BLaER1 (cell line): ENCODE measurements around the gene TEX14.
"Not testable (repeated sequence)": the region's sequence is repeated elsewhere in the genome, so short reads cannot be mapped to it uniquely, and the experiment has no call there.

Experiments
- H3K27ac ChIP-seq: shearing (Covaris generic); formaldehyde crosslinking; 2 replicates; pipeline ENCODE4 v1.8.1; 2022
- H3K27me3 ChIP-seq: shearing (Covaris generic); formaldehyde crosslinking; 2 replicates; pipeline ENCODE4 v1.8.1; 2022
- H3K36me3 ChIP-seq: shearing (Covaris generic); formaldehyde crosslinking; 2 replicates; pipeline ENCODE4 v1.8.1; 2022
- H3K4me1 ChIP-seq: shearing (Covaris generic); formaldehyde crosslinking; 2 replicates; pipeline ENCODE4 v1.8.1; 2022
- H3K4me2 ChIP-seq: shearing (Covaris generic); formaldehyde crosslinking; 2 replicates; pipeline ENCODE4 v1.8.1; 2022
- H3K4me3 ChIP-seq: shearing (Covaris generic); formaldehyde crosslinking; 2 replicates; pipeline ENCODE4 v1.8.1; 2022
- H3K9ac ChIP-seq: shearing (Covaris generic); formaldehyde crosslinking; 2 replicates; pipeline ENCODE4 v1.8.1; 2022
- H3K9me3 ChIP-seq: shearing (Covaris generic); formaldehyde crosslinking; 2 replicates; pipeline ENCODE4 v1.8.1; 2022
- H4K20me1 ChIP-seq: shearing (Covaris generic); formaldehyde crosslinking; 2 replicates; pipeline ENCODE4 v1.8.1; 2022
- Cebpa-rat ChIP-seq: shearing (Covaris generic); IDR thresholded peaks from 2 replicates; pipeline ENCODE4 v1.8.1; 2022

Gene TEX14

GRCh38 chr17:58587713-58588117, 104.1 kb downstream of the TEX14 start:
- H3K27me3 ChIP-seq: no peaks in the 10 kb centered on the region

GRCh38 chr17:58586009-58586644, 105.7 kb downstream of the TEX14 start:
- H4K20me1 ChIP-seq: no peaks in the 10 kb centered on the region
- H3K27ac ChIP-seq: no peak overlapping the region
- no peaks in the 10 kb centered on the region for H3K36me3 ChIP-seq
- H3K9me3 ChIP-seq: no peaks in the 10 kb centered on the region
- TF ChIP-seq Cebpa-rat: no peak
- H3K27me3 ChIP-seq: no peaks in the 10 kb centered on the region
- H3K4me1 ChIP-seq: no peaks in the 10 kb centered on the region
- H3K9ac ChIP-seq: no peak overlapping the region
- no peak overlapping the region for H3K4me3 ChIP-seq
- H3K4me2 ChIP-seq: no peak overlapping the region

More at GRCh38 chr17:58587713-58588117, 104.1 kb downstream of the TEX14 start:
- H3K4me1 ChIP-seq: no peaks in the 10 kb centered on the region
- H3K9me3 ChIP-seq: no peaks in the 10 kb centered on the region
- H4K20me1 ChIP-seq: no peaks in the 10 kb centered on the region
- no peak overlapping the region for H3K4me2 ChIP-seq
- no peak overlapping the region for H3K9ac ChIP-seq
- H3K36me3 ChIP-seq: no peaks in the 10 kb centered on the region
- no peak overlapping the region for H3K27ac ChIP-seq
- no peak overlapping the region for H3K4me3 ChIP-seq
- TF ChIP-seq Cebpa-rat: no peak

GRCh38 chr17:58585554-58585953, 106.3 kb downstream of the TEX14 start:
- no peak overlapping the region for H3K9ac ChIP-seq
- TF ChIP-seq Cebpa-rat: no peak
- H3K36me3 ChIP-seq: no peaks in the 10 kb centered on the region
- H3K27ac ChIP-seq: no peak overlapping the region
- H3K4me3 ChIP-seq: no peak overlapping the region
- H3K4me2 ChIP-seq: no peak overlapping the region
- no peaks in the 10 kb centered on the region for H3K4me1 ChIP-seq
- H4K20me1 ChIP-seq: no peaks in the 10 kb centered on the region
- H3K9me3 ChIP-seq: no peaks in the 10 kb centered on the region
- H3K27me3 ChIP-seq: no peaks in the 10 kb centered on the region

- H3K27ac ChIP-seq: no peak overlapping the region
- no peak overlapping the region for H3K9ac ChIP-seq
- H3K9me3 ChIP-seq: no peaks in the 10 kb centered on the region
- TF ChIP-seq Cebpa-rat: no peak
- no peaks in the 10 kb centered on the region for H3K4me1 ChIP-seq
- no peaks in the 10 kb centered on the region for H4K20me1 ChIP-seq
- H3K4me2 ChIP-seq: no peak overlapping the region
- no peak overlapping the region for H3K4me3 ChIP-seq
- H3K27me3 ChIP-seq: no peaks in the 10 kb centered on the region
- no peaks in the 10 kb centered on the region for H3K36me3 ChIP-seq
Measured at GRCh38 chr17:58583486-58583885, 108.4 kb downstream of the TEX14 start.

- not testable (repeated sequence) for H3K4me2 ChIP-seq, H3K9ac ChIP-seq, H3K4me1 ChIP-seq, H4K20me1 ChIP-seq, H3K27me3 ChIP-seq, H3K27ac ChIP-seq, H3K4me3 ChIP-seq, H3K36me3 ChIP-seq, H3K9me3 ChIP-seq
- TF ChIP-seq Cebpa-rat: peak; percentile 80
Measured at GRCh38 chr17:58582718-58583117, 109.1 kb downstream of the TEX14 start.

GRCh38 chr17:58580671-58581070, 111.2 kb downstream of the TEX14 start:
- TF ChIP-seq Cebpa-rat: no peak
- Histone ChIP-seq H4K20me1 (no peaks in the 10 kb centered on the region), H3K4me2 (no peak overlapping the region), H3K27ac (no peak overlapping the region), H3K27me3 (no peaks in the 10 kb centered on the region), H3K9me3 (no peaks in the 10 kb centered on the region), H3K4me3 (no peak overlapping the region), H3K4me1 (no peaks in the 10 kb centered on the region), H3K9ac (no peak overlapping the region), H3K36me3 (no peaks in the 10 kb centered on the region)

- Histone ChIP-seq H3K27ac (no peak overlapping the region), H3K4me2 (no peak overlapping the region), H3K27me3 (no peaks in the 10 kb centered on the region), H3K9me3 (no peaks in the 10 kb centered on the region), H3K36me3 (no peaks in the 10 kb centered on the region), H3K4me1 (no peaks in the 10 kb centered on the region), H4K20me1 (no peaks in the 10 kb centered on the region), H3K4me3 (no peak overlapping the region), H3K9ac (no peak overlapping the region)
- no peak for TF ChIP-seq Cebpa-rat
Measured at GRCh38 chr17:58577696-58578095, 114.1 kb downstream of the TEX14 start.

GRCh38 chr17:58576679-58577367, 115.0 kb downstream of the TEX14 start:
- H3K27me3 ChIP-seq: no peaks in the 10 kb centered on the region
- H3K9me3 ChIP-seq: no peaks in the 10 kb centered on the region
- H4K20me1 ChIP-seq: no peaks in the 10 kb centered on the region
- H3K4me3 ChIP-seq: no peak overlapping the region
- H3K36me3 ChIP-seq: no peaks in the 10 kb centered on the region
- H3K27ac ChIP-seq: no peak overlapping the region
- no peak overlapping the region for H3K4me2 ChIP-seq
- TF ChIP-seq Cebpa-rat: no peak
- H3K4me1 ChIP-seq: no peaks in the 10 kb centered on the region
- H3K9ac ChIP-seq: no peak overlapping the region

- H3K4me2 ChIP-seq: no peak overlapping the region
- no peaks in the 10 kb centered on the region for H3K9me3 ChIP-seq
- no peak overlapping the region for H3K9ac ChIP-seq
- H3K27ac ChIP-seq: no peak overlapping the region
- H3K4me3 ChIP-seq: no peak overlapping the region
- no peak for TF ChIP-seq Cebpa-rat
- H3K27me3 ChIP-seq: no peaks in the 10 kb centered on the region
- no peaks in the 10 kb centered on the region for H3K4me1 ChIP-seq
- H3K36me3 ChIP-seq: no peaks in the 10 kb centered on the region
- H4K20me1 ChIP-seq: no peaks in the 10 kb centered on the region
Measured at GRCh38 chr17:58575511-58575910, 116.3 kb downstream of the TEX14 start.

GRCh38 chr17:58574025-58574424, 117.8 kb downstream of the TEX14 start:
- Histone ChIP-seq H3K9ac (no peak overlapping the region), H3K9me3 (no peaks in the 10 kb centered on the region), H4K20me1 (no peaks in the 10 kb centered on the region), H3K27me3 (no peaks in the 10 kb centered on the region), H3K4me1 (no peaks in the 10 kb centered on the region), H3K4me3 (no peak overlapping the region), H3K36me3 (no peaks in the 10 kb centered on the region), H3K4me2 (no peak overlapping the region), H3K27ac (no peak overlapping the region)
- no peak for TF ChIP-seq Cebpa-rat

- H3K4me1 ChIP-seq: no peaks in the 10 kb centered on the region
- TF ChIP-seq Cebpa-rat: no peak
- H3K9ac ChIP-seq: no peak overlapping the region
- H3K27ac ChIP-seq: no peak overlapping the region
- no peak overlapping the region for H3K4me3 ChIP-seq
- no peaks in the 10 kb centered on the region for H4K20me1 ChIP-seq
- H3K27me3 ChIP-seq: no peaks in the 10 kb centered on the region
- H3K4me2 ChIP-seq: no peak overlapping the region
- no peaks in the 10 kb centered on the region for H3K9me3 ChIP-seq
- no peaks in the 10 kb centered on the region for H3K36me3 ChIP-seq
Measured at GRCh38 chr17:58572846-58573245, 119.0 kb downstream of the TEX14 start.
